Measurements from ENCODE around the gene DMD.
"Not testable (repeated sequence)": the region's sequence is repeated elsewhere in the genome, so short reads cannot be mapped to it uniquely, and the experiment has no call there.

The DMD gene

DNA sequence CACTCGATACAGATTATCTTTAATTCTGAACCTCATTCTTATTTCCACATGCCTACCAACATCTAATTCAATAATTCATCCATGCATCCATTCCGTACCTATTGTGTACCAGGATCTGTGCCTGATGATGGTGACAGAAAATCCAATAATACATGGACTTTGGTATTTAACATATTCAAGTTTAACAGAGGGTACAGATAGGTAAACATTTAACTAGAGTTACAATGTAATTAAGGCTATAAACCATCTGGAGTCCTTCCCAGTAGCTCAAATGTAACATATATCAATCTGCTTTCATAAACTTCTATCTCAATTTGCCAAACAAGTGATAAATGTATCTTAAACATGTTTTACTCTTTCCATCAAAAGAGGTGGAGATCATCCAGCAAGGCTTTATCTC lies 1578.0 kb downstream of the DMD start:
- DNase-seq = no peak

DNA sequence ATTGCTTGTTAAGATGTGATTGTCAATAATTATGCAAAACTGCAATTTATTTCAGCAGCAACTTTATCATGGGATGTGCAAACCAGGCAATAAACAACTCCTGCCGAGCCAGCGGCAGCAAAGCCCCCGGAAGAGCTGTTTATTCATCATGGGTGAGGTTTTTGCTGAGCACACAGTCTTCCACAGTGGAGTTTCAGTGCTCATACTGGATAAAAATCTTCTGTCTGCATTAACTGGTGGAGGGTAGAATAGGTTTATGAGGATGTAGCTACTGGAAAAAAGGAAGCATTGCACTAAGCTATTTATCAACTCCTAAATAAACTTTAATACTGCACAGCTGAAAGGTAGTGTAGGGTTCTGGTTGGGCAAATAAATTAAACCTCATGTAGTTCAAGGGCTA lies 1582.2 kb downstream of the DMD start:
- in situ Hi-C loops (cut with MboI; ENCODE audit: low pct_unique_long_range_greater_than_20kb, low sequenced_read_pairs) = no loop called here
- DNase-seq = no peak

More for the DNA sequence above, 1578.0 kb downstream of the DMD start:
- in situ Hi-C loops (cut with MboI; ENCODE audit: low pct_unique_long_range_greater_than_20kb, low sequenced_read_pairs) = no loop called here

DNA sequence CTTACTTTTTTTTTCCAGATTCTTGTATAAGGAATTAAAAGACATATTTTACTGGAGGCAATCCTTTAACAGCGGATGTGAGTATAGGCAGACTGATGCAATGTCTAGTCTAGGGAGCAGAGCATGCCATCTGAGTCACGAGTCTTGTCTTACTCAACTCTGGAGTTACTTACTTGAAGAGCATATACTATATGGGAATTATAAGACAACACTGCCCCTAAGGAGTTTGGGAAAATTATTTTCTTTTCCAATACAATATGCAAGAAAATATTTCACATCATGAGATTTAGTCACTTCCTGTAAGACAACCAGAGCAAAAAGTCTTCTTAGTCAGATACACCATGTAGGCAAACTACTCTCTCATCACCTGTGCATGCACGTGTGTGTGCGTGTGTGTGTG lies 1602.2 kb downstream of the DMD start:
- no peak for DNase-seq
- in situ Hi-C loops (cut with MboI; ENCODE audit: low pct_unique_long_range_greater_than_20kb, low sequenced_read_pairs) = no loop called here

DNA sequence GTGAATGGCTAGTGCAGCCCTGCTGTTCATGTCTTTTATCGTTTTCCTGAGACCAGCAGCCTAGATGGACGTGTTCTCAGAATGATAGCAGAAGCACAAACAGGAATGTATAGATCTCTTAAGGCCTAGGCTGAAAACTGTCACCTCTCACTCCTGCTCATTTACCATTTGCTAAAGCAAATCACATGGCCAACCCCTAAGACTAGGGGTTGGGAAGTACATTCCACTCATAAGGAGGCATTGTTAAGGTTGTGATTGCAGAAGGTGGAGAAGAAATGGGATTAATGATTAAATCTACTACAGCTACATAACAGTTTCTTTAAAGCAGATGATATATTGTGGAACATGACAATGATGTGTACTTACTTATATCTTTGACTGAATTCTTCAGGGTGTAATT lies 1602.7 kb downstream of the DMD start:
- in situ Hi-C loops (cut with MboI; ENCODE audit: low pct_unique_long_range_greater_than_20kb, low sequenced_read_pairs) = no loop called here
- DNase-seq = no peak

DNA sequence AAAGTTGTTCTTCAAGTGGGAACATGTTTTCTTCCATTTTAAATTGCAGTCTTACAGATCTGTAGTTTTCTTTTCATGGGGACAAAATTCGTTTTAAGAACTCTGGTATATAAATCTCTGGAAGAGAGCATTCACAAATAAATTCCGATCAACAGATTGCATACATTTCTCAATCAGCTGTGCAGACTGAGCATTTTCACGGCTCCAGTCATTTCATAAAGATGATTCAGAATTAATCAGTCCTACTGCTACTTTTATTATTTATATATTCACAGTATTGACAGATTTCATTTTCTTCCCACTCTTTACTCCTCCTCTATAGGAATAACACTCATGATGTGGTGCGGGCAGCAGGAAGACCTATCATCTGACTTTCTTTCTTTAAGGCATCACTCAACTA lies 1604.6 kb downstream of the DMD start:
- no peak for DNase-seq
- in situ Hi-C loops (cut with MboI; ENCODE audit: low pct_unique_long_range_greater_than_20kb, low sequenced_read_pairs) = no loop called here

DNA sequence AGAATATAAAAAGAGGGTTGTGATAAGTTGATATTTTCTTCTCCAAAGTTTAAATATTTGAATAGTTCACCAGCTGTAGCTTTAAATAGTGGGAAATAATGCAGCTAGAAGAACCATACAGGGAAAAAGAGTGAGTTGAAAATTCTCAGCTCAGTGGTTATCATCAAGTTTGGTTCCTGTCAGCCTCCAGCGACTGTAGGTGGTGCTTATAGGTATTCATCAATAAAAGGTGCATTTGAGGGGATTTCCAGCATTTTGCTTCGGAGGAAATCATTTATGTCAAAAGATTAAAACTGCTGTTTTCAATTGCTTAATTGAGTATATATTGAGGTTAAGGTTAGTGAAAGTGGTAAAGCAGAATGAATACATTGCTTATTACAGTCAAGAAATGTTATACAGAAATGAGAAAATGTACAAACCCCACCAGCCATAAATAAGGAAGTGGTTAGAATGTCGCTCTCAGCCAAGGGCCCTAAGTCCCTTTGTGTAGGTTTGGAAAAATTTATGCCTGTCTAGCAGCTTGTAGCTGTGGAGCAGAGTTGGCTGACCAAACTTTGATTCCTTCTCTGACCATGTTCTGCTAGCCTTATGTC lies 1606.6 kb downstream of the DMD start:
- in situ Hi-C loops (cut with MboI; ENCODE audit: low pct_unique_long_range_greater_than_20kb, low sequenced_read_pairs) = no loop called here
- peak; percentile 5 for DNase-seq

DNA sequence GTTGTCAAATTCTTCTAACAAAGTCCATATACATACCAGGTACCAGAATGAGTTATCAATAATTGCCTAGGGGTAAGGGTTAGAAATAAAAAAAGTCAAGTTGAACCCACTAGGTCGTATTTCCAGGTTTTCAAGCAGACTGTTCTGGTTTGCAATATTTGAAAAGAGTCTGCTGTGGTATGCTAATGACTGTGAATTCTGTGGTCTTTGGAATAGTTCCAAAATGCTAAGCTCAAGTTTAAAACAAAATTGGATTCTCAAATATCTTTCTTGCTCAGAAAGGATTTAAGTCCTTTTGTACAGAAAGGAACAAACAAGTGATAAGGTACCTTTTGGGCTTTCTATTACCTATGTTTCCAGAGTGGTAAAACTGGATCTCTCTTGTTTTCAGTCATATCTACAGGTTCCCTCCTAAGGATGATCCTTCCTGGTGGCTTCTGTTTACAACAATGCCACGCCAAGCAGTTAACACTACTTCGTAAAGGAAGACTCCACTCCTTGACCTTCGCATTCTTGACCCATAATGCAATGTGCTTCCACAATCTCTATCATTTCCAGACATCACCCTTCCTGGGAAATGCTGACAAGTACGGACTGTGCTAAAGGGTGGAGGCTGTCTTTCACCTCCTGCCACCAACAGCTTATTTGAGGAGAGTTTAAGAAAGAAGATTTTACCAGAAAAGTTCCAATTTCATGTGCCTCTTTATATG lies 1607.8 kb downstream of the DMD start:
- in situ Hi-C loops (cut with MboI; ENCODE audit: low pct_unique_long_range_greater_than_20kb, low sequenced_read_pairs) = no loop called here
- no peak for DNase-seq

DNA sequence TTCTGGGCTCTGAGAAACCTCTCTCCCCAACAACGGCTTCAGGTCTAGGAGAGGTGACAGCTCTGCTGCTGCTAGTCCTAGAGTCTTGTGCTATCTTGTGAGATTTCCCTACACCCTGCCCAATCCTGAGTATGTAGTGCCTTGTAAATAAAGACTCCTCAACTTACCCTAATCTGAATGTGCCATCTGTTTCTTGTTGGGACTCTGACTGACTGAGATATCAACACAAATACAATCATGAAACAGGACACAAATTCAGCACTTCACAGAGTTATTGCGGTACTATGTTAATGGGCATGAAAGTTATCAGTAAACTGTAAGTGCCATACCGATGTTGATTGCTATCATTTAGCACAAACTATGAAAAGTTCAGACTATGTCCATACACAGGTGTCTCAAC lies 1610.5 kb downstream of the DMD start:
- in situ Hi-C loops (cut with MboI; ENCODE audit: low pct_unique_long_range_greater_than_20kb, low sequenced_read_pairs) = no loop called here

DNA sequence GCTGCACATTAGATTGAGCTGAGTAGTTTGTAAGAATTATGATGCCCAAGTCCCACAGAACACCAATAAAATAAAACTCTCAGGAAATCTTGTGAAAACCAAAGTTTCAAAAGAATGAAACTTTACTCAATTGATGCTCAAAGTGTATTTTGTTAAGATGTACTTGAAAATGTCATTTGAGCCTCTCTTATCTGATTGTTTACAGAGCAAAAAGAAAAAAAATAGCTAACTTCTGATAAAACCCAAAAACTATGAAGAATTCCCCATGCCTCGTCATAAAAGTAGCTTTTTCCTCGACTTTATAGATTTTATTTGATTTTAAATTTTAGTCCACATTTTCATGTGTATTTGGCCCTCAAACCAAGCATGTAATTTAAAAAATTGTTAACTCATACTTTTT lies 1618.0 kb downstream of the DMD start:
- DNase-seq = no peak
- in situ Hi-C loops (cut with MboI; ENCODE audit: low pct_unique_long_range_greater_than_20kb, low sequenced_read_pairs) = no loop called here

More for the DNA sequence above, 1610.5 kb downstream of the DMD start:
- DNase-seq = no peak

DNA sequence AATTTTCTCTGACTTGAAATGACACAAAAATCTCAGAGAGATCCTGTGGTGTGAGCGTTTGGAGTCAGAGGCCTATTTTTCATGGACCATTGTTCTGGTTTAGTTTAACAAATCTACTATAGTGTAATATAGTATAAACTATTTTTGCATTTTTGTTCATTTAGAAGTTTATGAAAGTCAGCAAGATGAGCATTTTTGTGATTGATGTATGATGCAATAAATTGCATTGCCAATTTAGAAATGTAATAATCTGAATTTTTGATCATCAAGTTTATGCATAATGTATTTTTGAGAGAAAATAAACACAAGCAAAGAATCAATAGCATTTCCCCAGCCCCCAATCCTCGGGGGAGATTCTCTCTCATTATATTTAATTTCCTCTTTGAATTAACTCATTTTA lies 1620.0 kb downstream of the DMD start:
- in situ Hi-C loops (cut with MboI; ENCODE audit: low pct_unique_long_range_greater_than_20kb, low sequenced_read_pairs) = no loop called here
- no peak for DNase-seq

DNA sequence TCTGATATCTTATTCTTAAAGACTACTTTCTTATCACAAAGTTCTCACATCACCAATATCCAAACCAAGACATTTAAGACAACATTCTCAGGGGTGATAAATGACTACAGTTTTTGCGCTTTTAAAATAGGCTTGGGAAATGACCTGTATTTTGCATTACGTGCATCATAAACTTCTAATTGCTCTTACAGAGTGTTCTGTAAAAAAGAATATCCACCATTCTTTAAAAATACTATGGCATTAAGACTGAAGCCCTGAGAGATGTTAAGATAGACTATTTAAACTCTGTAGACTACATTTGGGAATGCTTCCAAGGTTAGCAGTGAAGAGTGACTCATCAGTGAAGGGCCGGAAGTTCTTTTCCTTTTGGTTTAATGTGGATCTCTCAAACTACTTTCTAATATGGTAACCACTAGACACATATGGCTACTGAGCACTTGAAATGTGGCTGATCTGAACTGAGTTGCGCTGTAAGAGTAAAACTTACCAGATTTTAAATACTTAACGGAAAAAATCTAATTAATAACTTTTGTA lies 1620.7 kb downstream of the DMD start:
- in situ Hi-C loops (cut with MboI; ENCODE audit: low pct_unique_long_range_greater_than_20kb, low sequenced_read_pairs) = no loop called here
- no peak for DNase-seq

DNA sequence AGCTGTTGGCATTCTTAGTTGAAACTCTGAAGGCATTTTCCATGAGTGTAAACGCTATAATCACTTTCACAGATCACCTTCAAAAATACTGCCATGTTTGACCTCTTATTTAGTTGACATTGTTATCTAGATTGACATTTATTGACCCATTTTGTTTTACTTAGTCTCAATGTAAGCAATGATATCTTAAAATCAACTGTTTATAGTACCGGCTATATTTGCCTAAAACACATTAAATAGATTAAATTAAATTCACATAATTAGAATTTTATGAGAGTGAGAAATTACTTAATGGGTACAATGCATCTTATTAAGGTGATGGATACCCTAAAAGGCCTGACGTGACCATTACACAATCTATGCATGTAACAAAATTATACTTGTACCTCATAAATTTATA lies 1621.8 kb downstream of the DMD start:
- in situ Hi-C loops (cut with MboI; ENCODE audit: low pct_unique_long_range_greater_than_20kb, low sequenced_read_pairs) = no loop called here
- DNase-seq = no peak

DNA sequence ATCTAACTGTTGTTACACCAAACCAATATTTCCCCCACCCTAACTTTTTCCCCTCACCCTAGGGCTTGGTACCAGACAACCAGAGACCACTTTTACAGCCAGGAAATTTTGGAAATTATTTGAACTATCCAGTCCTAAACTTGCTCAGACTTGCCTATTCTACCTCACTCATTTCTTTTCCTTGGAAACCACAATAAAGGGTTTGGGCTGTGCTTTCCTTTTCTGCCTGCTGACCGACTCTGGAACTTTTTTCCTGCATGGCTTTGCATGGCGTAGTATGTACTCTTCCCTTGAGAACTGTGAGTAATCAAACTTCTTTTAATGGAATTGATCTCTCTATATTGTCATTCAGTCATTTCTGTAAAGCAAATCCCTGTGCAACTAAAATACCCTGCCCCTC lies 1623.0 kb downstream of the DMD start:
- in situ Hi-C loops (cut with MboI; ENCODE audit: low pct_unique_long_range_greater_than_20kb, low sequenced_read_pairs) = no loop called here
- DNase-seq = no peak

DNA sequence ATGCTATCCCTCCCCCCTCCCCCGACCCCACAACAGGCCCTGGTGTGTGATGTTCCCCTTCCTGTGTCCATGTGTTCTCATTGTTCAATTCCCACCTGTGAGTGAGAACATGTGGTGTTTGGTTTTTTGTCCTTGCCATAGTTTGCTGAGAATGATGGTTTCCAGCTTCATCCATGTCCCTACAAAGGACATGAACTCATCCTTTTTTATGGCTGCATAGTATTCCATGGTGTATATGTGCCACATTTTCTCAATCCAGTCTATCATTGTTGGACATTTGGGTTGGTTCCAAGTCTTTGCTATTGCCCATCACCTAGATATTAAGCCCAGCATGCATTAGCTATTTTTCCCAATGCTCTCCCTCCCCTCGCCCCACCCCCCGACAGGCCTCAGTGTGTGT lies 1627.5 kb downstream of the DMD start:
- in situ Hi-C loops (cut with MboI; ENCODE audit: low pct_unique_long_range_greater_than_20kb, low sequenced_read_pairs); DNase-seq: not testable (repeated sequence)

DNA sequence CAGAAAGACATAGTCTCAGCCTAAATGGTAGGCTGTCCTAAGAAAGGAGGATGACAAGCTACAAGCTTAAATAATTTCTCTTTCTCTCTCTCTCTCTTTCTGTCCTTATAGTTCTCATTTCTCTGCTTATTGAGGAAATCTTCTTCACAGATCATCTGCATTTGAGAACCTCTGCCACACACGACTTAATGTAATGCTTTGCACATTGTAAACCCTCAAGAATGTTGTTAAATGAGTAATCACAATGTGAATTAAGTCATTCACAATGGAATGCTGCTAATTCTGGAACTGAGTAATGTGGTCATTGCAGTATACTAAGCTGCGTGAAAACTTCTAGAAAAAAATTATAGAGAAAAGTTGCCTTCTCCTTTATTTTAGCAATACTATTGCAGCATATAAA lies 1630.6 kb downstream of the DMD start:
- DNase-seq = no peak
- in situ Hi-C loops (cut with MboI; ENCODE audit: low pct_unique_long_range_greater_than_20kb, low sequenced_read_pairs) = no loop called here

DNA sequence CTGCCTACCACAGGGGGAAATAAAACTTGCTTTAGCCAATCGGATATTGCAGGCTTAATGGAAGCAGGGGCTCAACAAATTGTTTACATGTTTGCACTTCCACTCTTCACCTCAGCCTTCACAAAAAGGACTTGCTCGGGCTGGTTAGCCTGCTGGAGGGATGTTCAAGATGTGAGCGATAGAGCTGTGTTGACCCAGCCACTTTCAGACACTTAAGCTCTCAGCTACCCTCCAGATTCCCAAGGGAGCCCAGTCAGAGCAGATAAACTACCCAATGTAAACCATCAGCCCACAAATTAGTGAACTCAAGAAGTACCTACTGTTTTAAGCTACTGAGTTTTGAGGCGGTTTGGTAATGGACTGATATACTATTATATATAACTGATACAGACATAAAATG lies 1631.1 kb downstream of the DMD start:
- DNase-seq = no peak

DNA sequence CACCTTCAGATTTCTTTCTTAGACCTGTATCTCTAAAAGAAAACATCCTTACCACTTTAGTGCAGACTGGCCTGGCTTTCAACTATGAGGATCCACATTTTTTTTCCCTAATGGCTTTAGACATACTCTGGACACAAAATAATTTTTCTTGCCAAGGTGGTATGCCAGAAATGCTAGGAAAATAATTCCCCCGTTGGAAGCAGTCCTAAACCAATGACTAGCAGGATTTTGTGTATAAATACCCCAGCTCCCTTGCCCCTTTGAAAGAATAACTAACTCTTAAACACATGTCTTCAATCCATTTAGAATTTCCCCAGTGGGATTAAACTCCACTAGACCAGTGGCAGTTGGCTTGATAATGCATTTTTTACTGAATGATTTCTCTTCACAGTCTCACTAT lies 1639.0 kb downstream of the DMD start:
- in situ Hi-C loops (cut with MboI; ENCODE audit: low pct_unique_long_range_greater_than_20kb, low sequenced_read_pairs) = no loop called here

More for the DNA sequence above, 1631.1 kb downstream of the DMD start:
- in situ Hi-C loops (cut with MboI; ENCODE audit: low pct_unique_long_range_greater_than_20kb, low sequenced_read_pairs) = no loop called here

DNA sequence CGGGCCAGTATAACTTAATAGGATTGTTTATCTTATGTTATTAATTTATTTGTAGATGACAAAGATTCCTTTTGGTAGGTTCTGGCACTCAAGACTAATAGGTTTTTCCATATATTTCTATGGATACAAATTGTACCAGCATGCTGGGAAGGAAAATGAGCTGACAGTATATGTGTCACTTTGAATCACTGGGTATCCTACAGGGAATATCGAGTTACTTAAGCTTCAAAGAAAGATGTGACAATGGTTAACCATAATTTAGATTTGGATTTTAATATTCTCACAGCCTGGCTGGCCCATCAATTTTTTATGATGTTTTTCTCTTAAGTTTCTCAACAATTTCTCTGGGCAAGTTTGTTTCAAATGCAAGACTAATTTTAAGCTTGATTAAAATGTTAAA lies 1640.7 kb downstream of the DMD start:
- in situ Hi-C loops (cut with MboI; ENCODE audit: low pct_unique_long_range_greater_than_20kb, low sequenced_read_pairs) = no loop called here
- DNase-seq = no peak

More for the DNA sequence above, 1639.0 kb downstream of the DMD start:
- no peak for DNase-seq

DNA sequence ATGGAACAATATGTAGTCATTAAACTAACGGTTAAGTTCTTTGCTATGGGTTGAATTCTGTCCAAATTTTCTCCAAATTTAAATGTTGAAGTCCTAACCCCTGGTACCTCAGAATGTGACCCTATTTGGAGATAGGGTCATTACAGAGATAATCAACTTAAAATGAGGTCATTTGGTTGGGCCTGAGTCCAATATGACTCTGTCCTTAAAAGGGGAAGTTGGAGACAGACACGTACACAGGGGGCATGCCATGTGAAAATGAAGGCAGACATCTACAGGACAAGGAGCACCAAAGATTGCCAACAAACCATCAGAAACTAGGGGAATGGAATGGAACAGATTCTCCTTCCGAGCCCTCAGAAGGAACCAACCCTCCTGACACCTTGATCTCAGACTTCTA lies 1647.6 kb downstream of the DMD start:
- in situ Hi-C loops (cut with MboI; ENCODE audit: low pct_unique_long_range_greater_than_20kb, low sequenced_read_pairs) = no loop called here

DNA sequence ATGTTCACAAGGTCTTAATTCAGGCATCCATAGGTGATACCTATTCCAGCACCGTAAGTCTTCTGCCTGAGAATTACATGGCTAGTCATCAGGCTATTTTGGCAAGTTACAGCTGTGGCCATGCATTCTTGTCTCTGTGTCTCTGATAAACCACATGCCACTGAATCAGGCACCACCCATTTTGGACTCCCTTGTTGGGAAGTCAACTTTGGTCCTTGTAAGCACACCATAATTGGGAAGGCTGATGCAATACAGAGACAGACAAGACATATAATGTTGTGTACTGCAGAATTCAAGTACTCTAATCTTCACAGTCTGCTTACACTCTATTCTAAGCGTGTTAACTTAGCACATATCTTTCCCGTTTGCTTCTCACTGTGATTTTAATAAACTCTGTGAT lies 1655.8 kb downstream of the DMD start:
- in situ Hi-C loops (cut with MboI; ENCODE audit: low pct_unique_long_range_greater_than_20kb, low sequenced_read_pairs) = no loop called here
- no peak for DNase-seq

More for the DNA sequence above, 1647.6 kb downstream of the DMD start:
- peak; percentile 26 for DNase-seq

DNA sequence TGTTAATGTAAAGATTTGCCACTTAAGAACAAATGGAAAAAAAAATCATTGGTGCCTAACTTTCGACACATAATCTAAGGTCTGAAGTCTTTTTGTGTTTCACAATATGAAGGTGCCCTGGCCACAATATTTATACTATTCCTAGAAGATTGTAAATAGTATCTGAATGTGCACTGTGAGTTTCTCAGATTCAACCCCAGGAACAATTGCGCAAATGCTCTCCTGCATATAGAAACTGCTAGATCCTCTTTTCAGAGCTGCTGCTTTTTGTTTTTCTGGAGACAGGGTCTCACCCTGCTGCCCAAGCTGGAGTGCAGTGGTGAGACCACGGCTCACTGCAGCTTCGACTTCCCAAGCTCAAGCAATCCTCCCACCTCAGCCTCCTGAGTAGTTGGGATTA lies 1659.4 kb downstream of the DMD start:
- DNase-seq = no peak
- in situ Hi-C loops (cut with MboI; ENCODE audit: low pct_unique_long_range_greater_than_20kb, low sequenced_read_pairs) = no loop called here

Data from KBM-7 (cell line).